IPS DF 6.9 (cell line): ENCODE results near the gene SAMMSON.

Experiments
- DNase-seq: peaks from one replicate; pipeline ENCODE4 v3.0.0-alpha.2; 2013; ENCODE audit warnings: low read depth, low spot score
- H3K27ac ChIP-seq: one replicate; pipeline ENCODE4 v1.5.1; 2013; ENCODE audit warnings: low read length, control low read depth
- H3K27me3 ChIP-seq: 2 replicates; pipeline ENCODE4 v1.6.1; 2013; ENCODE audit warnings: mild to moderate bottlenecking, low read length; ENCODE audit not compliant: control insufficient read depth, insufficient read depth
- H3K36me3 ChIP-seq: 2 replicates; pipeline ENCODE4 v1.6.1; 2013; ENCODE audit warnings: low read length; ENCODE audit not compliant: control insufficient read depth, insufficient read depth
- H3K4me1 ChIP-seq: 2 replicates; pipeline ENCODE4 v1.6.1; 2013; ENCODE audit warnings: low read length; ENCODE audit not compliant: control insufficient read depth, insufficient read depth
- H3K4me3 ChIP-seq: 2 replicates; pipeline ENCODE4 v1.5.1; 2013; ENCODE audit warnings: mild to moderate bottlenecking, low read length
- H3K9me3 ChIP-seq: 2 replicates; pipeline ENCODE4 v1.6.1; 2013; ENCODE audit warnings: low read length, inconsistent platforms; ENCODE audit not compliant: control insufficient read depth, insufficient read depth
- WGBS: extraction: QIAGEN DNeasy Blood & Tissue Kit; methylation state at CpG from one replicate; pipeline ENCODE4 v1.1.7; 2013; ENCODE audit warnings: mixed read lengths, missing lambda C conversion rate; ENCODE audit not compliant: insufficient read length, insufficient coverage; 5-methylcytosine and 5-hydroxymethylcytosine counted together

The SAMMSON gene

DNA sequence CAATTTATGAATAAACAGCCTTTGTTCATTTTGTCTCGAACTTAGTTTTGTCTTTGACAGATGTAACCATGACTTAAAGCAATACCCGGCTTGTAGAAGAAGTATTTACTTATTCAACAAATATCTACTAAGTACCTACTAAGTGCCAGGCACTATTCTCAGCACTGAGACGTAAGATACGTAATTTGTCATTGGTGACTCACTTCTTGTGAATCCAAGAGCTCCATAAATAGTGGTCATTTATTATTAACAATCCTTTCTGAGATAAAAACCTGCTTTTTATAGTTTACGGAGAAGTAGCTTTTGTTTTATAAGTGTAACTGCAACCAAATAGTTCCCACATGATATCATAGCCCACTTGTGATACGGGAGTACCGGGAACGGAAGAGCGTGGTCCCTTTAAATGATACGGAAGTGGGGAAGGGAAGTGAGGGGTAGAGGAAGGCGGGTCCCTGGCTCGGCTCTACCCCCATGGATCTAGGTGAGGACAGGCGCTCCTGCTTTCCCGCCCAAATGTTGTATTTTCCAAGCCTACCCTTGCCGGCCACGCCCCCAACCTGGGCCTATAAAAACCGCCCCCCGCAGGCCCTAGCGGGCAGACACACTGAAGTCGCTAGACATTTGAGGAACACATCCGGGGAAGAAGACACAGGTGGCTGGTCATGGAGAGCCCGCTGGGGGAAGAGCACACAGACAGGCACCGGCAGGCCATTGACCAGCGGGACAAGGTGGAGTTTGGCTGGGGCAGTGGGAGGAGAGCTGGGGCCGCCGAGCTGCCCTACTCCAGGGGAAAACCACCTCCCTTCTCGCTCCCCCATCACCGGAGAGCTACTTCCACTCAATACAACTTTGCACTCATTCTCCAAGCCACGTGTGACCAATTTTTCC is at the start of gene SAMMSON:
Gene SAMMSON, plus strand, starts transcription at position 594 of the 888 bp plus-strand sequence.
- Histone ChIP-seq H3K4me1 (no peaks in the 10 kb centered on the region; the same call in 1 of the 2 replicates), H3K27me3 (no peaks in the 10 kb centered on the region), H3K9me3 (no peaks in the 10 kb centered on the region), H3K36me3 (no peaks in the 10 kb centered on the region), H3K4me3 (no peak within 1 kb of the TSS), H3K27ac (no peak within 1 kb of the TSS)
- no peak for DNase-seq
- WGBS: no CpG with 5 or more reads among the region's 29 CpGs

DNA sequence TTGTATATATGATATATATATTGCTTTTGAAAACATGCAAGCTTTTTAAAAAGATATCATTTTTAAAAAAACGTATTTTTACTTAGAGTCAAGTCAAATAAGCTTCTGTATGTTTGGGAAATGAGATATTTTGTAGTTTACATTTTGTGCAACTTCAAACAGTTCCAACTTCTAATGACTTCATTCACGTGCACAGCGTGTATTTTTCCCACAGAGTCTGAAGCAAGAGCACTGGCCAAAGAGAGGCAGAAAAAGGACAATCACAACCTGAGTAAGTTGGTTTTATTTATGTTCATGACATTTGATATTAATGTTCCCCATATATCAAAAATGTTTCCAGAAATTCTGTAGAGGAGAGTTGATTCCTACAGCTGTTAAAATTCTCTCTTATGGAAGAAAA is 47.9 kb upstream of the SAMMSON start:
- Histone ChIP-seq H3K27me3 (no peaks in the 10 kb centered on the region), H3K27ac (no peak overlapping the region), H3K4me1 (no peaks in the 10 kb centered on the region), H3K4me3 (no peak overlapping the region), H3K9me3 (no peaks in the 10 kb centered on the region), H3K36me3 (no peaks in the 10 kb centered on the region)
- WGBS: no CpG with 5 or more reads among the region's 3 CpGs
- DNase-seq: no peak

DNA sequence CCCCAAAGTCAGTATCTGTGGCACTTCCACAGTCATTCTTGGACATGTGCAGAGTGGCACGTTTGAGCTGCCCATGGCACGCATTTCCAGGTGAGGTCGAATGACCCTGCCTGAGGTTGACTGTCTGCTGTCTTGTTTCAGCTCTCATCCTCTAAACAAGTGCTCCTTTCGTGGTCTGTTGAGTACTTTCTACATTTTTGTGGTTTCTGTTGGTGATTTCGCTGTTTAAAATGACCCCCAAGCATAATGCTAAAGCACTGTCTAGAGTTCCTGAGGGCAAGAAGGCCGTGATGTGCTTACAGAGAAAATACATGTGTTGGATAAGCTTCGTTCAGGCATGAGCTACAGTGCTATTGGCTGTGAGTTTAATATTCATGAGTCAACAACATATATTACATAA is 40.0 kb upstream of the SAMMSON start:
- no CpG with 5 or more reads among the region's 7 CpGs for WGBS
- no peak overlapping the region for H3K27ac ChIP-seq
- no peaks in the 10 kb centered on the region for H3K36me3 ChIP-seq
- H3K4me1 ChIP-seq: no peaks in the 10 kb centered on the region
- no peak overlapping the region for H3K4me3 ChIP-seq
- no peak for DNase-seq
- H3K9me3 ChIP-seq: no peaks in the 10 kb centered on the region
- H3K27me3 ChIP-seq: no peaks in the 10 kb centered on the region

DNA sequence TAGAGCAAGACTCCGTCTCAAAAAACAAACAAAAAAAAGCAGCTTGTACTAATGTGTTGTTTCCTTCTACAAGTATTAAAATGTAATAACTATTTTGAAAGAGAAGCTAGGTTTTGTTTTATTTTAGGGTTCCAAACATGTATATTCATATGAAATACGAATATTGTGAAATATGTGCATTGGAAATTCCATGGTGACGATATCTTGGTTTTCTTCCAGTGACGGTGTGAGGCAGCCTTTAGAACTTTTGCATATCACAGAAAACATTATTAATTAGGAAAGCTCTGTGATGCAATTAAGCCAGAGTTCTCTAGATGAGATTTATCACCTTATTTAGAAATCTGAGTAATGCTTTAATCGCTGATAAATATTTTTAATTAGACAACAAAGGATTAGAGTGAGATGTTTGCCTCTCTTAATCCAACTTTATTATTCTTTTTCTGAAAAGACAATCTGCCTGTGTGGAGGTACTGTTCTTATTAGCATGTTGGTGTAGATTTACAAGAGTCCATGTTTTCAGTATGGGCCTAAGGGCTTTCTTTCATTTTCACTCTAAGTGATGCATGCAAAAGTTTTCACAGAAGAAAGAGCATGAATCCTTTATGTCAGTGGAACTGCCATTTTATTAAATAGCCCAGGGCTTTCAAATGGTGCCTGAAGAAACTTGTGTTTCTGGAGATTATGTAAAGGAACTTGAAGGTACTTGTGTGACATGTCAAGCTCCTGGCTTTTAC is 37.7 kb upstream of the SAMMSON start:
- Histone ChIP-seq H3K36me3 (no peaks in the 10 kb centered on the region), H3K27ac (no peak overlapping the region), H3K4me1 (no peaks in the 10 kb centered on the region), H3K4me3 (no peak overlapping the region), H3K27me3 (no peaks in the 10 kb centered on the region), H3K9me3 (no peaks in the 10 kb centered on the region)
- no peak for DNase-seq
- WGBS: 100% methylated on average over 1 of the region's 5 CpGs

DNA sequence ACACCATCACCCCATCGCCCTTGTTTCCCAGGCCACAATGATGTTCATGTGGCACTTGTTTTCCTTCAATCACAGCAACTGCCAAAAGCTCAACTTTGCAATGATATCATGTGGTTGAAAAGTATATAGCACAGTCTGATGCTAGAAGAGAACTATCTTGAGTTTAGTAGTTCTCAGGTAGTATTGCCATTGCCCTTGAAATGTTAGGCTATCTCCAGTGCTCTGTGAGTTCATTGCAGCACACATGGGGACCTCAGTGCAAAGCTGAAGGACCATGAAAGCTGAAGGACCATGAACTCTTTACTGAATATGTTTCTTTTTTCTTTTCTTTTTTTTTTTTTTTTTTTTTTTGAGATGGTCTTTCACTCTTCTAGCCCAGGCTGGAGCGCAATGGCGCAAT is 35.9 kb upstream of the SAMMSON start:
- DNase-seq: no peak
- no CpG with 5 or more reads among the region's 3 CpGs for WGBS

DNA sequence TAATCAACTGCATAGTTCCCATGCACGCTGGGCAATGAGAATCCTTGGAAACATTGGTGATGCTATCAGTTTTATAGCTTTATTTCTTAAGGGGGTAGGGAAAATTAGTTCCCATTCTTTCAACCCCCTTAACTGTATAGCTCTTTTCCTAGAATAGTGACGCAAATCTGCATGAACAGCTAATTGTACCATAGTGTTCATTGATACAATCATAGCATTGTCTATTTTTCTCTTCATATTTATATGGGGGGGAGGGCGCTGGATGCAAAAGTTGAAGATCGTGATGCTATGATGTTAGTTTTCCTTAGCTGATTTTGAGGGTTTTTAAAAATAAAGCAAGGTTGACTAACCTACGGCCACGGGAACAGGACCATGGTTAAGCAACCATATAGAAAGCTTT is 32.4 kb upstream of the SAMMSON start:
- Histone ChIP-seq H3K4me3 (no peak overlapping the region), H3K4me1 (no peaks in the 10 kb centered on the region), H3K27me3 (no peaks in the 10 kb centered on the region), H3K36me3 (no peaks in the 10 kb centered on the region), H3K27ac (no peak overlapping the region), H3K9me3 (no peaks in the 10 kb centered on the region)
- DNase-seq: no peak
- WGBS: no CpG with 5 or more reads among the region's 6 CpGs

More for the DNA sequence above, 35.9 kb upstream of the SAMMSON start:
- no peak overlapping the region for H3K27ac ChIP-seq
- no peaks in the 10 kb centered on the region for H3K4me1 ChIP-seq
- no peaks in the 10 kb centered on the region for H3K27me3 ChIP-seq
- H3K9me3 ChIP-seq: no peaks in the 10 kb centered on the region
- no peak overlapping the region for H3K4me3 ChIP-seq
- no peaks in the 10 kb centered on the region for H3K36me3 ChIP-seq

DNA sequence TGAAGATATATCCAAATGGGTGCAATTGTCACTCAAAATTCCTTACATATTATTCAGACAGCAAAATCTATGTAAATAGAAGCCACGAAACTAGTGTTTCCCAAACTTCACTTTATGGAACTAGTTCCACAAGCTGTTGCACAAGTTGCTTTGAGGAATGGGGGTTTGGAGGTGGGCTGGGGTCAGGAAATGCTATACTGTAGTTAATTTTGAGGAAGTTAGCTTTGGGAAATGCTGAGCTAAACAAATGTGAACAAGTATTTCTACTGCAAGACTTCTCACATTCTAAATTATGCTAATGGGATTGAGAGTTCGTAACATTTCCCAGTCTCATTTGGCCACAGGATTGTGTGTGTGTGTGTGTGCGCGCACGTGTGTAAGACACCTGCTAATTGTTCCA is 28.7 kb upstream of the SAMMSON start:
- DNase-seq: no peak
- Histone ChIP-seq H3K36me3 (no peaks in the 10 kb centered on the region), H3K27ac (no peak overlapping the region), H3K4me3 (no peak overlapping the region), H3K27me3 (no peaks in the 10 kb centered on the region), H3K9me3 (no peaks in the 10 kb centered on the region), H3K4me1 (no peaks in the 10 kb centered on the region)
- WGBS: no CpG with 5 or more reads among the region's 5 CpGs

DNA sequence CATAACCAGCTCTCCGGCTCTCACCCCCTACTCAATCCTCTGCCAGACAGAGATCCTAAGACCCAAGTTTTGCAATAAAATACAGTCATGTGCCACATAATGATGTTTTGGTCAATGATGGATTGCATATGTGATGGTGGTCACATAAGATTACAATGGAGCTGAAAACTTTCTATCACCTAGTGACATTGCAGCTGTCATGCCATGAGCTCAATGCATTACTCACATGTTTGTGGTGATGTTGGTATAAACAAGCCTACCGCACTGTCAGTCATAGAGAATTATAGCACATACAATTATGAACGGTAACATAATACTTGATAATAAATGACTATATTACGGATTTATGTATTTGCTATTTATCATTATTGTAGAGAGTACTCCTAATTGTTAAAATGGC is 26.9 kb upstream of the SAMMSON start:
- WGBS: no CpG with 5 or more reads among the region's 4 CpGs
- H3K9me3 ChIP-seq: no peaks in the 10 kb centered on the region
- no peak overlapping the region for H3K4me3 ChIP-seq
- no peaks in the 10 kb centered on the region for H3K36me3 ChIP-seq
- no peak for DNase-seq
- H3K27ac ChIP-seq: no peak overlapping the region
- no peaks in the 10 kb centered on the region for H3K4me1 ChIP-seq
- no peaks in the 10 kb centered on the region for H3K27me3 ChIP-seq

DNA sequence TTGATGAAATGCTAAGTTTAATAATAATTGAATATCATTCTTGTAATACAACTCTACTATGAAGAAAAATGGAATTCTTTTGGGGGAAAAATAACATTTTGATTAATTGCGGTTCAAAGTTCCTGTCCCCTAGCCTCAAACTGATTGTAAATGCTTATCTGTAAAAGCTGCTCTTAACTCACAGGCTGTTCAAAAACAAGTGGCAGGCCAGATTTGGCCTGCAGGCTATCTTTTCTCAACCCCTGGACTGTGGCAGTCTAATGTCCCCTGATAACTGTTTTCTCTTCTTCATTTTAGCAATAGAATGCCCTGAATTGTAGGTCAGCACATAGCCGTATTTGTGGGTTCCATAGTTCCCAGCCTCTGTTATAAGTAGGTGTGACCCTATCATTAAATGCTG is 23.5 kb upstream of the SAMMSON start:
- H3K27me3 ChIP-seq: no peaks in the 10 kb centered on the region
- WGBS: no CpG with 5 or more reads among the region's 2 CpGs
- no peak overlapping the region for H3K4me3 ChIP-seq
- no peak overlapping the region for H3K27ac ChIP-seq
- H3K4me1 ChIP-seq: no peaks in the 10 kb centered on the region
- no peak for DNase-seq
- no peaks in the 10 kb centered on the region; the same call in 1 of the 2 replicates for H3K9me3 ChIP-seq
- H3K36me3 ChIP-seq: no peaks in the 10 kb centered on the region

DNA sequence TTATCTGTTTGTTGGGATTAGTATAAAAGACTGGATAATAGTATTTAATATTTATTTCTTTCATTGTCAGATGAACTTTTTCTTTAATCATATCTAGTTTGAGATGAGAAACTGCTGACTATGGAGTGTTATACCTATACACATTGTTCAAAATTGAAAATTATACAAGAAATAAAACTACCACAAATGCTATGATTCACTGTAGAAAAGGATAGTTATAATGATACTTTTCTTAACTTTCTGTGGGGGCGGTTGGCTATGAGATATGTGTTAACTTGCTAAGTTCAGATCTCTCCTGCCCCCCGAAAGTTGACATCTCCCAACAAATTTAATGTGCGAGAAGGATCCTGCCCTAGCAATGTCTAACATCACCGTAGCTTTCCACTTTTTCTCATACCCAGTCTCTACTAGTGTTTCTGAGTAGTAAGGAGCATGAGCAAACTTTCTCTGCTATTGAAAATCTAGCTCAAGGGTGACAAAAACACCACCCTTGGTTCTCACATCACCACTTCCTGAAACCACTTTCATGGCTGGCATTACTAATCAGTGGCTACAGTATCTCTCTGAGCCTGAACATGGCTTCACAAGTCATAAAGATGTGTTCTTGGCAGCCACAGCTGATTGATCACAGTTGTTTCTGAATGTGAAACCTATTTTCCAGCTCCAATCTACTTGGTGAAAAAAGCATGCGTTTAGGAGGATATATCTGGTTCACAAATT is 15.8 kb upstream of the SAMMSON start:
- Histone ChIP-seq H3K36me3 (no peaks in the 10 kb centered on the region), H3K9me3 (no peaks in the 10 kb centered on the region), H3K4me3 (no peak overlapping the region), H3K4me1 (no peaks in the 10 kb centered on the region; the same call in 1 of the 2 replicates), H3K27me3 (no peaks in the 10 kb centered on the region), H3K27ac (no peak overlapping the region)
- no CpG with 5 or more reads among the region's 5 CpGs for WGBS
- no peak for DNase-seq
